GM23248 (cell line): Measurements from ENCODE around the gene CDON. TPM values are rescaled to one million over a fixed set of nuclear protein-coding genes. Genes with fewer than 3 reads are reported as not detected.
A peak's percentile ranks its signal among the peaks of the same experiment; 100 is the strongest.

Experiments used
- DNase-seq: peaks from one replicate; pipeline ENCODE4 v3.0.0-alpha.2; 2015
- H2AFZ ChIP-seq: fragments of 200-600 bp; sonication (generic); 2 replicates; pipeline ENCODE4 v1.6.1; 2016; ENCODE audit warnings: antibody characterized with exemption
- H3F3A ChIP-seq: fragments of 200-600 bp; sonication (generic); 2 replicates; pipeline ENCODE4 v1.6.1; 2016; ENCODE audit warnings: mild to moderate bottlenecking, antibody characterized with exemption, mixed run types; ENCODE audit not compliant: insufficient read depth
- H3K27ac ChIP-seq: fragments of 200-600 bp; sonication (generic); 2 replicates; pipeline ENCODE4 v1.5.1; 2016; ENCODE audit warnings: mild to moderate bottlenecking
- H3K27me3 ChIP-seq: fragments of 200-600 bp; sonication (generic); replicated peaks from 2 replicates; pipeline ENCODE4 v1.6.1; 2016; ENCODE audit warnings: mild to moderate bottlenecking; ENCODE audit not compliant: insufficient read depth
- H3K36me3 ChIP-seq: fragments of 200-600 bp; sonication (generic); 2 replicates; pipeline ENCODE4 v1.6.1; 2016; ENCODE audit warnings: low read depth, mild to moderate bottlenecking
- H3K4me1 ChIP-seq: fragments of 200-600 bp; sonication (generic); 2 replicates; pipeline ENCODE4 v1.6.1; 2016; ENCODE audit warnings: mild to moderate bottlenecking; ENCODE audit not compliant: insufficient read depth
- H3K4me2 ChIP-seq: fragments of 200-600 bp; sonication (generic); one replicate; pipeline ENCODE4 v1.6.1; 2016; ENCODE audit warnings: mild to moderate bottlenecking; ENCODE audit not compliant: unreplicated experiment
- H3K4me3 ChIP-seq: fragments of 200-600 bp; sonication (generic); 2 replicates; pipeline ENCODE4 v1.5.1; 2016; ENCODE audit warnings: mild to moderate bottlenecking
- H3K79me2 ChIP-seq: fragments of 200-600 bp; sonication (generic); 2 replicates; pipeline ENCODE4 v1.6.1; 2016; ENCODE audit warnings: mild to moderate bottlenecking; ENCODE audit not compliant: insufficient read depth
- H3K9ac ChIP-seq: fragments of 200-600 bp; sonication (generic); 2 replicates; pipeline ENCODE4 v1.6.1; 2016; ENCODE audit warnings: mild to moderate bottlenecking
- H3K9me2 ChIP-seq: fragments of 200-600 bp; sonication (generic); 2 replicates; pipeline ENCODE4 v1.6.1; 2016; ENCODE audit warnings: mixed run types, mild to moderate bottlenecking, moderate library complexity; ENCODE audit not compliant: insufficient read depth
- H3K9me3 ChIP-seq: fragments of 200-600 bp; sonication (generic); one replicate; pipeline ENCODE4 v1.6.1; 2017; ENCODE audit warnings: low read depth
- H4K20me1 ChIP-seq: fragments of 200-600 bp; sonication (generic); 2 replicates; pipeline ENCODE4 v1.6.0; 2016; ENCODE audit not compliant: insufficient read depth
- EZH2 ChIP-seq: fragments of 200-600 bp; sonication (generic); IDR thresholded peaks from 2 replicates; pipeline ENCODE4 v1.6.1; 2018; ENCODE audit warnings: antibody characterized with exemption, mild to moderate bottlenecking; ENCODE audit not compliant: insufficient read depth, poor library complexity, severe bottlenecking
- EZH2phosphoT487 ChIP-seq: fragments of 200-600 bp; sonication (generic); IDR thresholded peaks from 2 replicates; pipeline ENCODE4 v1.6.1; 2018; ENCODE audit warnings: antibody characterized with exemption, moderate library complexity, mild to moderate bottlenecking, low read depth; ENCODE audit not compliant: insufficient read depth
- WGBS, 2 experiments: methylation state at CpG; one replicate each; pipeline ENCODE4 v1.1.6; 2015 to 2017; ENCODE audit warnings: low lambda C conversion rate in 2 of 2, low coverage in 1 of 2; ENCODE audit errors: missing lambda C conversion rate in 2 of 2; 5-methylcytosine and 5-hydroxymethylcytosine counted together
- in situ Hi-C: fragments of 300-500 bp; cut with MboI; formaldehyde crosslinking; loops from 2 replicates; pipeline ENCODE4 v1.15.0; 2020
- polyA plus RNA-seq: library from polyadenylated mRNA; unstranded; fragments of >200 nt; fragmentation: Nextera tagmentation; extraction: Ambion mirVana; gene quantifications from 2 replicates; pipeline ENCODE4 v1.2.1, GENCODE V29; 2016
- total RNA-seq: library from RNA; depleted of rRNA; stranded (reverse); fragments of >200 nt; shearing (Covaris generic); gene quantifications from 2 replicates; pipeline ENCODE4 v1.2.3, GENCODE V29; 2014

The CDON gene
- total and polyA plus RNA-seq, 2 experiments from 2014 or later: 2.2 to 10.3 TPM

DNA sequence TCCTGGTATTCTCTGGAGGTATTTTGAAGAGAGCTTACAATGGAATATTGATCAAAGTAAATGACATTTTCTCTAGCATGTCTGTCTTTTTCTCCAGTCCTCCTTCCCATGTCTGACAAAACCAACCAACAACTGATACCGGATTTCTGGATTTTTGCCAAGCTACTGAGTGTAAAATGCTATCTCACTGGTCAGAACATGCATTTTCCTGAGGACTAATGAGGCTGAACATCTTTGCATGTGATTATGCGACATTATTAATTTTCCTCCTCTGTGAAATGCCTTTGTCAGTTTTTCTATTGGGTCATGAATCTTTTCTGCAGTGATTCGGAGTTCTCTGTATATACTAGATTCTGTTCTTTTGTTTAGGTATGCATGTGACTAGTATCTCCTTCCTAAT is 51.4 kb downstream of the CDON start:
- Histone ChIP-seq H3K4me2 (no peak overlapping the region), H3K27me3 (peaks cover 5% of the 10 kb centered on the region; the same call in 1 of the 2 replicates), H3K4me3 (no peak overlapping the region), H3K9me3 (no peaks in the 10 kb centered on the region), H4K20me1 (no peaks in the 10 kb centered on the region), H3K9me2 (no peaks in the 10 kb centered on the region), H3K9ac (no peak overlapping the region), H3K36me3 (no peaks in the 10 kb centered on the region), H3K4me1 (peaks cover 10% of the 10 kb centered on the region), H2AFZ (no peak overlapping the region), H3K27ac (no peak overlapping the region), H3K79me2 (no peaks in the 10 kb centered on the region), H3F3A (peaks cover 14% of the 10 kb centered on the region)
- in situ Hi-C loops: no loop called here
- WGBS, 2 experiments: 62 to 70% methylated on average over 3 of the region's 3 CpGs
- TF ChIP-seq EZH2phosphoT487: no peak
- no peak for TF ChIP-seq EZH2
- no peak for DNase-seq

DNA sequence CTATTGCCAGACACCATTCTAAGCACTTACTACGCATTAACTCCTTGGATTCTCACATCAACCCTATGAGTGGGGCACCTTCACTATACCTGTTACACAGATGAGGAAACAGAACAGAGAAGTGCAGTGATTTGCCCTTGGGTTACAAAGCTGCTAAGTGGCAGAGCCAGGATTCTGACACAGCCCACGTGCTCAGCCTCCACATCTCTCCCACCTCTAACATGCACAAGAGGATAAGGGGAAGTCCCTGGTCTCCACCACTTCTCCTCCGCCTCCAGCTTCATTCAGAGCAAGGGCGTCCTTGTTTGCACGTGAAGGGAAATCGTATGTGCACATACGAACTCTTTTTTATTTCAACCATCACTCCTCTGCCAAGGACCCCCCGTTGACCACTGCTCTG is 53.7 kb downstream of the CDON start:
- Histone ChIP-seq H3K9ac (no peak overlapping the region), H3K4me2 (no peak overlapping the region), H3F3A (peaks cover 14% of the 10 kb centered on the region), H3K4me3 (no peak overlapping the region), H3K79me2 (no peaks in the 10 kb centered on the region), H4K20me1 (no peaks in the 10 kb centered on the region), H3K27me3 (peaks cover 5% of the 10 kb centered on the region; the same call in 1 of the 2 replicates), H3K27ac (no peak overlapping the region), H3K9me2 (no peaks in the 10 kb centered on the region), H2AFZ (no peak overlapping the region), H3K9me3 (no peaks in the 10 kb centered on the region), H3K36me3 (no peaks in the 10 kb centered on the region), H3K4me1 (peaks cover 10% of the 10 kb centered on the region)
- WGBS, 2 experiments: 80 to 81% methylated on average over 8 of the region's 8 CpGs
- in situ Hi-C loops: no loop called here
- TF ChIP-seq EZH2phosphoT487 (no peak), EZH2 (no peak)
- DNase-seq: no peak

DNA sequence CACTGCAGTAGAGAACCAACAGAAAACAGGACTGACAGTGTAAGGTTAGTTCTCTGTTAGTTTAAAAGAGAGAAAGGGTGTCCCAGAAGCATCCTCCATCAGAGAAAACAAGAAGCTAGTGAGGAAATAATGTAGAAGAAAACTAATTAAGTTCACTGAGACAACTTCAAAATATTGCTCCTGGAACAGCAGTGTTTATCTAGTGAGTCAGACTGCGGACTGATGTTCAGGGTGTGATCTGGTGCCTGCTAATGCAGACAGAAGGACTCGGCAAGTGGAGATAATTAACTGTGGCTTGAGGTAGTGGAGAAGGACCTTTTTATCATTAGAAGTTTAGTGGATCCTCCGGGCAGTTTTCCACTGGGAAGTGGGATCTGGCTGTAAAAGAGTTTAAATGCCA is 55.4 kb downstream of the CDON start:
- WGBS, 2 experiments: 0 to 1% methylated on average over 3 of the region's 3 CpGs
- Histone ChIP-seq H3K27ac (no peak overlapping the region), H3K9ac (no peak overlapping the region), H4K20me1 (no peaks in the 10 kb centered on the region), H2AFZ (no peak overlapping the region), H3K36me3 (no peaks in the 10 kb centered on the region), H3K27me3 (peaks cover 5% of the 10 kb centered on the region; the same call in 1 of the 2 replicates), H3K4me3 (no peak overlapping the region), H3K79me2 (no peaks in the 10 kb centered on the region), H3K4me2 (peak overlapping the region; percentile 36), H3F3A (peaks cover 14% of the 10 kb centered on the region), H3K9me2 (no peaks in the 10 kb centered on the region), H3K9me3 (no peaks in the 10 kb centered on the region), H3K4me1 (peaks cover 10% of the 10 kb centered on the region)
- no peak for TF ChIP-seq EZH2
- no peak for TF ChIP-seq EZH2phosphoT487
- DNase-seq: peak; percentile 74
- in situ Hi-C loops: no loop called here

DNA sequence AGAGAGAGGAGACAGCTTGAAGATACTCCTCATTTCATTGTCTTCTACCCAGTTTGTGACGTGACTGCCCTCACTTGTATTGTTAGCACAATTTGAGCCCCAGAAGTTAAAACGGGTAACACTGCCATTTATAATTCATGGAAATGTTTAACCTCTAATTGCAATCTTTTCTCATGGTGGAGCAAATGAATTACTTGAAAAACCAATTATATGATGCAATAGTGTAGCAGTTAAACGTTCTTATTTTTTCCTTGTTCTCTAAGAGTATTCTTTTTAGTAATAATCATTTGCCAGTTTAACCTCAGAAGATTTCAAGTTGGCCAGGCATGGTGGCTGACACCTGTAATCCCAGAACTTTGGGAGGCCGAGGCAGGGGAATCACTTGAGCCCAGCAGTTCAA is 56.6 kb downstream of the CDON start:
- TF ChIP-seq EZH2phosphoT487: no peak
- no peak for TF ChIP-seq EZH2
- H3K9me2 ChIP-seq: no peaks in the 10 kb centered on the region
- H3K27me3 ChIP-seq: no peaks in the 10 kb centered on the region
- H3K4me1 ChIP-seq: peaks cover 10% of the 10 kb centered on the region
- no peak overlapping the region for H3K9ac ChIP-seq
- H4K20me1 ChIP-seq: no peaks in the 10 kb centered on the region
- H3F3A ChIP-seq: peaks cover 14% of the 10 kb centered on the region
- no peak overlapping the region for H3K27ac ChIP-seq
- DNase-seq: no peak
- H3K9me3 ChIP-seq: no peaks in the 10 kb centered on the region
- H2AFZ ChIP-seq: no peak overlapping the region
- 68 to 72% methylated on average over 4 of the region's 4 CpGs for WGBS, 2 experiments
- no peaks in the 10 kb centered on the region for H3K79me2 ChIP-seq
- H3K4me2 ChIP-seq: no peak overlapping the region
- in situ Hi-C loops: no loop called here
- no peaks in the 10 kb centered on the region for H3K36me3 ChIP-seq
- no peak overlapping the region for H3K4me3 ChIP-seq

DNA sequence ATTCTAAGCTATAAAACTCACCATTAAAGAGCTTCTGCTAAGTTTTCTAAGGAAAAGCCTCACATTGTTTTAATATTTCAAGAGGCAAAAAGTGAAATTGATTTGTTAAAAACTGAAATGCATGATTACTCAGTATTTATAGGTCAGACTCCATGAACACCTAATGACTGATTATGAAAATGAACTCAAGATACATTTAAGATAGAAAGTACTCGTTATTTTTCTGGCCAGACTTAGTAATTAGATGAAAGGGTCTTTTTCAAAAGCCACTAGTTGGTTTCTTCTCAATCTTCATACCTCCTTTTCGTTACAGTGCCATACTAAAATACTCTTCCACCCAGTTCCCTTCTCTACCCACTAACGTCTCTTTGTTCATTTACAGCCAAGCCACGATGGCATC is 60.5 kb downstream of the CDON start:
- peaks cover 3% of the 10 kb centered on the region for H3K4me1 ChIP-seq
- H3K9me2 ChIP-seq: no peaks in the 10 kb centered on the region
- in situ Hi-C loops: no loop called here
- H3K4me3 ChIP-seq: no peak overlapping the region
- no peak overlapping the region for H2AFZ ChIP-seq
- H4K20me1 ChIP-seq: no peaks in the 10 kb centered on the region
- no peaks in the 10 kb centered on the region for H3K36me3 ChIP-seq
- DNase-seq: no peak
- no peak overlapping the region for H3K4me2 ChIP-seq
- H3K9ac ChIP-seq: no peak overlapping the region
- TF ChIP-seq EZH2phosphoT487 (no peak), EZH2 (no peak)
- H3K27me3 ChIP-seq: no peaks in the 10 kb centered on the region
- 90 to 92% methylated on average over 4 of the region's 4 CpGs for WGBS, 2 experiments
- H3K27ac ChIP-seq: no peak overlapping the region
- H3K79me2 ChIP-seq: no peaks in the 10 kb centered on the region
- H3F3A ChIP-seq: 0 out of 2 replicates have a peak, but pooled peaks cover 6% of the 10 kb centered on the region
- no peaks in the 10 kb centered on the region for H3K9me3 ChIP-seq
